ENCODE measurements around the gene RHOG.
"Not testable (repeated sequence)": the region's sequence is repeated elsewhere in the genome, so short reads cannot be mapped to it uniquely, and the experiment has no call there.

RHOG gene

DNA sequence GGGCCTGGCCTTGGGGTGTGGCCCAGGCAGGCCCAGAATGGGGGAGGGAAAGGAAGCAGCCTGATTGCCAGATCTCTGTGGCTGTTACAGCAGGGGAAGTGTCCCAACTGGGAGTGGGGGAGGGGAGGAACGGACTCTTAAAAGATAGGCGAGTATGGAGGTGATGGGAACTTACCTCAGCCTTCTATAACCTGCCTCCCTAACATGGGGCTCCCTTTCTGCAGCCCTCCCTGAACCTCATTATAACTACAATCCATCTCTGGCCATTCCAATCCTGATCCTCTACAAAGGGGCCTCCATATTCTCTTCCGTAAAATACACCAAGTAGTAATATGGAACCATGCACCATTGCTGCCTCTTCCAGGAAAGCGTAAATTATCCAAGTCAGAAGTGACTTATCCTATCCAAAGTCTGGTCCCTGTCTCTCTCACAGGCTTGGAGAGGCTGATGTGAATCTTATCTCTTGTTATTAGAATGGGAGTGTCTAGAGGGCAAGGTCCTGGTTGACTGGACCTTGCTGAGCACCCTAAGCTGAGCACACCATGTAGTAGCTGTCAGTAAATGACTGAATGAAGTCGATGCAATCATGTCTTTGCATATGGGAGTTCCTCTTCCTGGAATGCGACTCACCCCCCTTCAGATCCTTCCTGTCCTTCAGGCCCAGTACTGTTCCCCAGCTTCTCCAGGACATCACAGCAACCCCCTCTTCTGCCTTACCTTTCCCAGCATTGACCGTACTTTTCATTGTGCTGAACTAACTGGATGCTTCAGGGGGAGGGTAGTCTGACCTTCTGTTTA is 5.9 kb downstream of the RHOG start:
- no peak for DNase-seq

DNA sequence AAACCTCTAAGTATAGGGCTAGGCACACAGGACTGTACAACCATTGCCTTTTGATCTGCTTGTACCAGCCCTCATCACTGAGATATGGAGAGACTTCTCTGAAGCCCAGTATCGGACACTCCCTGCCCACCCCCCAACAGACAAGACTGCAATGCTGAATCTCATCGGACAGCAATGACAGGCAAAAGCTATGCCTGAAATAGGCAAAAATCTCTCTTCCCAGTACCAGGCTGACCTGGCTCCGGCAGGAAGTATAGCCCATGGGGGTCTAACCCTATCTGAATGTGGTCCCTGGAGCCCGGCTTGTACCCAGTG is 6.5 kb downstream of the RHOG start:
- DNase-seq: no peak

DNA sequence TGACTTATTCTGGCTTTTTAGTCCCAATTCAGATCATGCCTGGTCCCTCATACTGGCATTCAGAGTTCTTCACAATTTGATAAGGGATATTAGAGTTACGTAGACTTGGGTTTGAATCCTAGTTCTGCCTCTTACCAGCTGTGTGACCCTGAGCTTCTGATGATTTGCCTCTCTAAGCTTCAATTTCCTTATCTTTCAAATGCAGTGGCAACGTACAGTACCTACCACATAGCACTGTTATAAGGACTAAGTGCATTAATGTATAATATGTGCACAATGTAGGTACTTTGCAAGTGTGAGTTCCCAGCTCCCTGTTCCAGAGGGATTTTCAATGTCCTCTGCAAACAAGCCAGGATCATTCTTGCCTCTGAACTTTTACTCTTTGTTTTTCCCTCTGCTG is 7.3 kb downstream of the RHOG start:
- no peak for DNase-seq

DNA sequence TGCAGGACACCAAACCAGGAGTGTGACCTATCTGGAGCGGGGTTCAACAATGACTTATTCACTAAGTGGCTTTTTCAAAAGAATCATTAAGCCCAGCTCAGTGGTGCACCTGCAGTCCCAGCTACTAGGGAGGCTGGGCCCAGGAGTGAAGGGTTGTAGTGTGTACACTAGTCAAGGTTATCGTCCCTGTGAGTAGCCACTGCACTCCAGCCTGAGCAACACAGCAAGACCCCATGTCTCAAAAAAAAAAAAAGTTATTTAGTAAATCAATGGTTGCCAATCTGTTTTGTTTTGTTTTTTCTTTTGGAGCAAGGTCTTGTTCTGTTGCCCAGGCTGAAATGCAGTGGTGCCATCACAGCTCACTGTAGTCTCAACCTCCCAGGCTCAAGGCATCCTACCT is 7.9 kb downstream of the RHOG start:
- no peak for DNase-seq

DNA sequence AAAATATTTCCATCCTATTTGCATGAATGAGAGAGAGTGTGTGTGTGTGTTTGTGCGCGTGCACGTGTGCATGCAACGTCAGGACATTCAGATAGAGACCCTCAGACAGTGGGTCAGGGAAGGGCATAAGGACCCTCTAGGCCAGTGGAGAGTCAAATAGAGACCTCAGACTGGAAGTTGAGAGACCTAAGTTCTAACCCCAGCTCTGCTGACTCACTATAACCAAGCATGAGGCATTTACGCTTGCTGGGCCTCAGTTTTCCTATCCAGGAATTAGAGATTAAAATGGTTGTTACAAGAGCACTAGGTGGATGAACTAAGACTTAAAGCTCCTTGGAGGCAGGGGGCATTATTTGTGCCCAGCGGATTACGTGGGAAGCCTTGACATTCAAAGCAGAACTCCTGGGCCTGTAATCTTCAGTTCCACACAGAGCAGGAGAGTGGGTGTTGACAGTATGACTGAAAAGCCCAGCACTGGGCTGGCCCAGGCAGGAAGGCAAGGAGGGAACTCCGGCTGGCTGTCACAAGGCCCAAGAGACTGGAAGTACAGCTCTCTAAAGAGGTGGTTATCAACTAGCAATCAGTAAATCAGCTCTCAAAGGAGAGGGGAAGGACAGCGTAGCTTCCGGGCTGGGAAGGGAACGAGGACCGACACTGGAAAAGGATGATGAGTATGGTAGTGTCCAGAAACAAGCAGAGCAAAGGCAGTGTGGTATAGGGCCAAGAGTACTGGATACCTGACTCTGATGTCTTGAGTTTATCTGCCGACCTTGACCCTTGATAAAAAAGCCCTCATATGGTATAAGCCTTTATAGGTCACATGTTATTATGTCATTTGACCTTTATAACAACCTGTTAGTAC is 9.2 kb downstream of the RHOG start:
- DNase-seq: no peak

DNA sequence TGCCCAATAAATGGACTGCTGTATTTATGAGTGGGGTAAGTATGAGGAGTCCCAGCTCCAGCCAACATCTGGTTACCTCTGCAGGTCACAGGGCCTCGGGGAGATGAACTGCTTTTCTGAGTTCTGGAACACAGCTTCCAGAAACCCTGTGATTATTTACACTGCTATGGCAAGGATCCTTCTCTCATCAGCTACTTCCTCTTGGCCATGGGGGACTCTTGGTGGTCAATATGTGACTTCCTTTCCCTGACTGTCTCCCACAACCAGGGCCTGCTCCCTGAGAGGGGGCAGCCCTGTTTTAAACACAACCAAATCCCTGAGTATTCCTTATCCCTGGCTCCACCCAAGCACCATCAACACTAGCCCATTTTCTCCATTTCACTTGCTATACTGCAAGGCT is 10.0 kb downstream of the RHOG start:
- DNase-seq: no peak

DNA sequence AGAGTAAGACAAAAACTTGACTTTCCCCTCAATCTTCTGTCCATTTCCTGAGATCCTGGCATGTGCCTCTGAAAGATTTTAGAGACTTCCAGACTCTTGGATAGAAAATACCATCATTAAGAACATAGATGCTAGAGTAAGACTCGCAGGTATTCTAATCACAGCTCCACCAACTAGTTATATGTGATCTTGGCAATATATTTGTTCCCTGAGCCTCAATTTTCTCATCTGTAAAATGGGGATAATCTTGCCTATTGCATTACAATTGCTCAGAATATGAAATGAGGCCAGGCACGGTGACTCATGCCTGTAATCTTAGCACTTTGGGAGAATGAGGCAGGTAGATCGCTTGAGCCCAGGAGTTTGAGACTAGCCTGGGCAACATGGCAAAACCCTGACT is 10.7 kb downstream of the RHOG start:
- no peak for DNase-seq

DNA sequence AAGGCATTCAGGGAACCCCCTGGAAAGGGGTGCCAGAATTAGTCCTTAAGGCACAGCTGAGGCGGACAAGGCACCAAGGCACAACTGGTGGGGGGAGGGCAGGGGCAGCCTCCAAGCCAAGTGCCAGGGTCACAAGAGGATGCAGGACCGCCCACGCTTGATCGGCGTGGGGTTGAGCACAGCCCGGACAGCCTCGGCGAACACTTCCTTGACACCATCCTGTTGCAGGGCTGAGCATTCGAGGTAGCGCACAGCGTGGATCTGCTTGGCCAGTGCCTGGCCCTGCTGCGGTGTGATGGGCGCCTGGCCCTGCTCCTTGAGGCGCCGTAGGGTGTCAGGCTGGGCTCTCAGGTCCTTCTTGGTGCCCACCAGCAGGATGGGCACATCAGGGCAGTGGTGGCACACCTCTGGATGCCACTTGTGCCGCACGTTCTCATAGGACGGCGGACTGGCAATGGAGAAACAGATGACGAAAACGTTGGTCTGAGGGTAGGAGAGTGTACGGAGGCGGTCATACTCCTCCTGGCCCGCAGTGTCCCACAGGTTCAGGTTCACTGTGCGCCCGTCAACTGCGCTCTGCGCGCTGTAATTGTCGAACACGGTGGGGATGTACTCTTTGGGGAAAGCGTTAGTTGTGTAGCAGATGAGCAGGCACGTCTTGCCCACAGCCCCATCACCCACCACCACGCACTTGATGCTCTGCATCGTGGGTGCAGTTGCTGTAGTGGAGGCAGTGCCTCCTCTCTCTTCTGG is 13.1 kb downstream of the RHOG start:
- DNase-seq: no peak

DNA sequence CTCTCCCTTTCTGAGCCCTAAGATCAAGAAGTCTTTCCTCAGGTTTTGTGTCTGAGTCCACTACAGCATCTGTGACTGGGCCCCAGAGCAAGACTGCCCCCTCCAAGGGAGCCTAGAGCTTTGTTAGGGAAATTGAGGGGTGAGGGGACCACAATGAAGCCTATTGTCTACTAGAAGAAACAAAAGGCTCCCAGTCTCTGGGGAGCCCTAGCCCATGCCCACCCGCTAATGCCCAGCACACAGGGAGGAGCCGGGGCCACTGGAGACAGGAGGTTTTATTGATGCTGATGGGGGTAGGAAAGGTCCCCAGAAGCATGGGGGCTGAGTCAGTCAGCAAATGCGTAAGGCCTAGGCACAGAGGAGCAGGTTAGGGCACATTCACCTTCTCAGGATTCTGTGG is 14.0 kb downstream of the RHOG start:
- no peak for DNase-seq

DNA sequence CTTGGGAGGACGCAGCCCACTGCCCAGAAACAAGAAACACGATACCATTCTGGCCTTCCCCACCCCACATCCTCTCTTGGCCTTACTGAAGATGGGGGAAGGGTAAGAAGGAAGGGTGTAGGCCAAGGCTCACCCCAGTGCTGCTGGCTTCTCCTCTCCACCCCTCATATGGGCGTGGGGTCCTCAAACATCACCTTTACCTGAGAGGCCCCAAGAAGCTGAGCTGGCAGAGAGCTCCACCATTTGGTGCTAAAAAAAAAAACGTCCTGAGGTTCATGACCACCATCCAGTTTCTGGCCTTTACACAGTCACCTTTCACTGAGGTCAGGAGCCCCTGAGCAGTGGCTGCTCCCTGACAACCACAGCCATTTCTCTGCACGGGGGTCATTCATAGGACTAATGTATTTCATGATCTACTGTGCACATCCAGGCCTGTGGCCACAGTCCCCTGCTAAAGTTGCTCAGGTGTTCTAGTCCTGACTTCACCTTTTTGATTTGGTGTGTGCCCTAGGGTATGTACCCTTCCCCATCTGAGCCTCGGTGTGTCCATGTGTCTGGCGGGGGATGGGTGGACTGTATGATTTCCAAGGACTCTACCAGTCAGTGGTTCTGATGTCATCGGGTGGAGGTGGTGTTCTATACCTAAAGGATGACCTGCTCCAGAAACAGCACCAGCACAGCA is 15.1 kb downstream of the RHOG start:
- DNase-seq: no peak

DNA sequence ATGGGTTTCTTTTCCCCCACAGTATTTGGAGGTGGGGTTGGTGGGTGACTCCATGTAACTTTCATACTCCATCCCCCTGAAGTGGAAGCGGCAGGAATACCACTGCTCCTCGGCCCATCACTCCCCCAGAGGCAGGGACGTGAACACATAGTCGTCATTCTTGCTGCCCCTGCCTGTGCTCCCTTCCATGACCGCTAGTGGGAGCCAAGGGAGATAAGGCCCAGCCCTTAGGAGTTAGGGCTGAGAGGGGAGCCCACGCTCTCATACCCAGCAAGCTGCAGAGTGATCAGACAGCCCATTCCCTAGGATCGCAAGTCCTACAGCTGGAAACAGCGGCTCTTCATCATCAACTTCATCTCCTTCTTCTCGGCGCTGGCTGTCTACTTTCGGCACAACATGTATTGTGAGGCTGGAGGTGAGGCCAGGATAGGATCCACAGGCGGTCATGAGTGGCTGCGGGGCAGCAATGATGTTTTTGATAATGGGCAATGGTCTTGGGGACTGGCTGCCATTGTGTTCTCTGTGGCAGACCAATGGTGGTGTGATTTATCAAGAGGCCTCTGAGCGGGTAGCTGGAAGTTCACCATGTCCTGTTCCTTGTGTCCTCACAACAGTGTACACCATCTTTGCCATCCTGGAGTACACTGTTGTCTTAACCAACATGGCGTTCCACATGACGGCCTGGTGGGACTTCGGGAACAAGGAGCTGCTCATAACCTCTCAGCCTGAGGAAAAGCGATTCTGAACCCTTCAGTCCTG is 15.9 kb downstream of the RHOG start:
- no peak for DNase-seq

DNA sequence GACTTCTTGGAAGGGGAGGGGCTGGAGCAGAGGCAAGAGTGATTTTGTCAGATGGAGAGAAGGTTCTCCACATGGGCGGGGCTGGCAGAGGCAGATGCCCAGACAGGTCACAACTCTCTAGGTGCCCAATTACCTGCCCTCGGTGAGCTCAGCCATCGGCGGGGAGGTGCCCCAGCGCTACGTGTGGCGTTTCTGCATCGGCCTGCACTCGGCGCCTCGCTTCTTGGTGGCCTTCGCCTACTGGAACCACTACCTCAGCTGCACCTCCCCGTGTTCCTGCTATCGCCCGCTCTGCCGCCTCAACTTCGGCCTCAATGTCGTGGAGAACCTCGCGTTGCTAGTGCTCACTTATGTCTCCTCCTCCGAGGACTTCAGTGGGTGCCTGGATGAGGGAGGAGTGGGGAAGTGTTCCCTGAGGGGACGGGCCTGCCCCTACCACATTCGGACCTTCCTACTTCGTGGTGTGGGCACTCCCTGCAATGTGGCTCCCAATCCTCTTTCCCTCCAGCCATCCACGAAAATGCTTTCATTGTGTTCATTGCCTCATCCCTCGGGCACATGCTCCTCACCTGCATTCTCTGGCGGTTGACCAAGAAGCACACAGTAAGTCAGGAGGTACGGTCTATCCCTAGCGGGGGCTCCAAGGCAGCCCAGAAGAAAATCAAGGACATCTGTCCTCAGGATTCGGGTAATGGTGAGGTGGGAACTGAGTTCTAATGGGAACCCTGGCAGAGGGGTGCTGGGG is 16.8 kb downstream of the RHOG start:
- DNase-seq: no peak

DNA sequence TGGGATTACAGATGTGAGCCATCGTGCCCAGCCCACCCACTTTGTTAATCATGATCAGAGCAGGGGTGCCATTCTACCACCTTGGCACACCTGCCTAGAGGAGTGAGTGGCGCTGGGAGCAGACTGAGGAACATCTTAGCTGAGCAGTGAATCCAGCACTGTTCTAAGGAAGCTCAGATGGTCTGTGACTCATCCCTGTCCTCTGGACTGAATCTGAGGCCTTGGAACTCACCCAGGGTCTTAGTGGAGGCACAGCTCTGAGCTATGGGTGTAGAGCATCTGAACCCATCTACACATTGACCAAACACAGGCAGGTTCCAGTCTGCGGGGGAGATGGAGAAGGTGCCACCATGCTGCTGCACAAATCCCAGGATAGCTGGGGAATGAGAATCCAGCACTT is 17.5 kb downstream of the RHOG start:
- no peak for DNase-seq

DNA sequence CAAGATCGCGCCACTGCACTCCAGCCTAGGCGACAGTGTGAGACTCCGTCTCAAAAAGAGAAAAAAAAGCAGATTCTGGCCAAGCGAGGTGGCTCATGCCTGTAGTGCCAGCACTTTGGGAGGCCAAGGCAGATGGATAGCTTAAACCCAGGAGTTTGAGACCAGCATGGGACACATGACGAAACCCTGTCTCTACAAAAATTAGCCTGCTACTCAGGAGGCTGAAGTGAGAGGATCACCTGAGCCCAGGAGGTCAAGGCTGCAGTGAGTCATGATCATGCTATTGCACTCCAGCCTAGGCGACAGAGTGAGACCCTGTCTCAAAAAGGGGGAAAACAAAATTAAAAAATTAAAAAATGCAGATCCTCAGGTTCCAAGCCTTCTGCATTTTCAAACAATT is 18.4 kb downstream of the RHOG start:
- DNase-seq: no peak

DNA sequence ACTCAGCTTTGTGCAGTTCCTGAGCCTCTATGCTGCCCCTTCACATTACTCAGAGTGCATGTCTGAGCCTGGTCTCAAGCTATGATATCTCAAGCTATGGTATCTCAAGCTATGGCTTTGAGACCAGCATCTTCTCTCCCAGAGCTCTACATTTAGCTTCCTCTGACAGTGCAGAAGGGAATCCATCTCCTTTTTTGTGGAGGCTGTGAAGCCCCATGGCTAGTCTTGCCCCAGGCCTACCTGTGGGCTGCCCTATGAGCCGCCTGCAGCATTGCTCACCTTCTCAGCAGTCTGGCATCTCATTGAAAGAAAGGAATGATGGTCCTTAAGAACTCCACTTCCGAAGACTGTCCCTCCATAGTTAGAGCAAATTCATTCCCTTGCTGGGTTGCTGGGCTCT is 19.8 kb downstream of the RHOG start:
- no peak for DNase-seq

DNA sequence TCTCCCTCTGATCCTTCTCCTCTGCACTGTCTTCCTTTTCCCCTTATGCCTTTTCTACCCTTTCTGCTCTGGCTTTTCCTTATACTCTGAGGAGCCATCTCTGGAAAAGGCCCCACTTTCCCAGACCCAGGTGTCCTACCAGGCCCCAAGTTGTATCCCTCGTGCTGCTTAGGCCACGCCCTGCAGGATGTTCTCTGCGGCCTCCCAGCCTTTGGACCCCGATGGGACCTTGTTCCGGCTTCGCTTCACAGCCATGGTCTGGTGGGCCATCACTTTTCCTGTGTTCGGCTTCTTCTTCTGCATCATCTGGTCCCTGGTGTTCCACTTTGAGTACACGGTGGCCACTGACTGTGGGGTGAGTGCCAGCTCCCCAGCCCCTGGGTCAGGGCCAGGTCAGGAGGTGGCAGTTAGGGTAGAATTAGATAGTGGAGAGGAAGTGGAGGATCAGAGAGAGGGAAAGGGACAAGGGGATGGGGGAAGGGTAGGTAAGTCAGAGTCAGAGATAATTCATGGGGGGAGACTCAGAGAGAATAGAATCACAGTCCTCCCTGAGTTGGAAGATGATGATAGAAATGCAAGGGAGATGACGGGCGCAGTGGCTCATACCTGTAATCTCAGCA is 23.5 kb downstream of the RHOG start:
- DNase-seq: no peak

DNA sequence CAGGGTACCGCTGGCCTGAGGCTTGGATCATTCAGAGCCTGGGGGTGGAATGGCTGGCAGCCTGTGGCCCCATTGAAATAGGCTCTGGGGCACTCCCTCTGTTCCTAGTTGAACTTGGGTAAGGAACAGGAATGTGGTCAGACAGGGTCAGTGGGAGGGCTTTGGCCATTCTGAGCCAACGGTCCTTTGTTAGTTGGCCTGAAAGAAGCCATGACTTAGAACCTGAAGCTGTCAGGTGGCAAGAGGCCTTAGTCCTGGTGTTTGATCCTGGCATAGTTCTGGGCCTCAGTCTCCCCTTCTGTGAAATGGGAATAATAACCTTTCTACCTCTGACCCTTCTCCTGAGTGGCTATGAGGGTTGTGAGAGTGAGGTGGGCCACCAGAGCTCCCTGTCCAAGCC is 24.1 kb downstream of the RHOG start:
- DNase-seq: no peak

DNA sequence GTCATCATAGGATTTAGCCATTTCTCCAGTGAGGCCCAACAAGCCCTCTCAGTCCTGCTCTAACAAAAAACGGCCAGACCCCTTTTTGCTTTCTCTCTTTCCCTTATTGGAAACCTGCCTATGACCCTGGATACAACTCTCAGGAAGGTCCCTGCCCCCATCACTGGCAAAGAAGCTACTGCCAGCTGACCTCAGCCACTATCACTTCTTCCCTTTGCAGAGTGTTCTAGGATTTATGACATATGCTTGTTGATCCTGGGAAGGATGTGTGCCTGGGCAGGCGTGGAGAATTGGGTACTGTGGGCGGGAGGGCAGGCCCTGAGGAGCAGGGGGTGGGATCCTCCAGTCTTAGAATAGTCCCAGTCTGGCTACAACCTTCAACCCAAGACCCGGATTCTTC is 24.9 kb downstream of the RHOG start:
- DNase-seq: no peak

DNA sequence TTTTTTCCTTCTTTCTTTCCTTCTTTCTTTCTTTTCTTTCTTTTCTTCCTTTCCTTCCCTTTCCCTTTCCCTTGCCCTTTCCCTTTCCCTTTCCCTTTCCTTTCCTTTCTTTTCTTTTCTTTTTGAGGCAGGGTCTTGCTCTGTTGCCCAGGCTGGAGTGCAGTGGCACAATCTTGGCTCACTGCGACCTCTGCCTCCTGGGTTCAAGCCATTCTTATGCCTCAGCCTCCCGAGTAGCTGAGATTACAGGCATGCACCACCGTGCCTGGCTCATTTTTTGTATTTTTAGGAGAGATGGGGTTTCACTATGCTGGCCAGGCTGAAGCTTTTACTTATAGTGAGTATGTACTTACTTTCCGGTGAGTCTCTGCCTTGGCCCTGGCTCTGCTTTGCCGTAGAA is 25.9 kb downstream of the RHOG start:
- not testable (repeated sequence) for DNase-seq

DNA sequence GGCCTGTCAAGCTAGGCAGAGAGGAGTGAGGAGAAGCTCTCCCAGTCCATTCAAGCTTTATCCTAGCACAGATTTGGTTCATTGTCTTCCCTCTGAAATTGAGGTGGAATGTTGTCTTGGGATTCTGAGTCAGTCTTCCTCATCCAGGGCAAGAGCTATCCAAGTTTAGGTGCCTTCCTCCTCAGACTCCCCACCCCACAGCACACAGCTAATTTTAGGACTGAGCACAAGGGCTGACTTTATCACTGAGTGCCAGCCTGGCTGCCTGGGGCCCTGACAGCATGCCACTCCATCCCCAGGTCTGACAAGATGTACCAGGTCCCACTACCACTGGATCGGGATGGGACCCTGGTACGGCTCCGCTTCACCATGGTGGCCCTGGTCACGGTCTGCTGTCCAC is 29.8 kb downstream of the RHOG start:
- DNase-seq: no peak

DNA sequence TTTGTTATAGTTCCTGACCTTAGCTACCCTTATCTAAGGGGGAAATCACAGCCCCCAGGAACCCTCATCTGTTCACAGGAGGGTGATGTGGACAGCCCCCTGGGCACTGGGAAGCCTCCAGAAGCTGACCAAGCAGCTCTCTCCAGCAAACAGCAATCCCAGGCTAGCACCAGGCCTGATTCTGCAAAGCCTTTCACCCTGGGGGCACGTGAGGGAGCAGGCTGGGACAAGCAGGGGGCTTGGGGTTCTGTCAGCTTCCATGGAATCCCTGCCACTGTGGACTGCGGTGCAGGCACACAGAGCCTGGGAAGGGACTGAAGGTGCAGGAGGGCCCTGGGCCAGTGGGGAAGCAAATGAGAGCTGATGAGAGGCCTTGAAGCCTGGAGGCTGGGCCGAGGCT is 30.3 kb downstream of the RHOG start:
- no peak for DNase-seq

Measured in right kidney (tissue), 1 donor.